Lower lobe of right lung (tissue), 2 donors: ENCODE data around the gene SHFL. TPM values are rescaled to one million over a fixed set of nuclear protein-coding genes. Genes with fewer than 3 reads are reported as not detected.

Source experiments
- ATAC-seq, 2 donors: fragments of 200-7000 bp; cut with Tn5 transposase; one replicate each; pipeline ENCODE4 v1.9.1; 2020 to 2022; ENCODE audit warnings: mild to moderate bottlenecking in 2 of 2, moderate library complexity in 2 of 2
- DNase-seq: peaks from one replicate; pipeline ENCODE4 v3.0.0-alpha.2; 2020
- H3K27ac ChIP-seq: fragments of 200-600 bp; one replicate; pipeline ENCODE4 v1.8.0; 2022
- H3K27me3 ChIP-seq: fragments of 200-600 bp; one replicate; pipeline ENCODE4 v1.8.0; 2022; ENCODE audit warnings: low read depth
- H3K36me3 ChIP-seq: fragments of 200-600 bp; one replicate; pipeline ENCODE4 v1.8.0; 2022; ENCODE audit warnings: mild to moderate bottlenecking
- H3K4me1 ChIP-seq: fragments of 200-600 bp; one replicate; pipeline ENCODE4 v1.8.0; 2022
- H3K4me3 ChIP-seq: fragments of 200-600 bp; one replicate; pipeline ENCODE4 v1.8.0; 2022; ENCODE audit warnings: mild to moderate bottlenecking
- H3K9me3 ChIP-seq: fragments of 200-600 bp; one replicate; pipeline ENCODE4 v1.8.0; 2022
- intact Hi-C: fragments of 100-400 bp; cut with DNase I; formaldehyde crosslinking; loops from one replicate; pipeline ENCODE4 v1.11.0; 2022
- total RNA-seq: library from RNA; stranded (reverse); fragmentation: NEBNext Ultra II Directional; extraction: Animal tissue kit (Norgen Biotek cat#: 25700); gene quantifications from one replicate; pipeline ENCODE4 v1.2.1, GENCODE V29; 2021
- TF ChIP-seq, protein P1 (sequence below): fragments of 200-600 bp; IDR thresholded peaks from one replicate; pipeline ENCODE4 v1.8.0; 2022; ENCODE audit warnings: antibody characterized with exemption, mild to moderate bottlenecking
- donor health status: DM: no; HTN: yes; CAD: no; lungs with severe emphysema.

The SHFL gene
- total RNA-seq, 1 donor from 2014 or later, result 43.4 TPM

DNA sequence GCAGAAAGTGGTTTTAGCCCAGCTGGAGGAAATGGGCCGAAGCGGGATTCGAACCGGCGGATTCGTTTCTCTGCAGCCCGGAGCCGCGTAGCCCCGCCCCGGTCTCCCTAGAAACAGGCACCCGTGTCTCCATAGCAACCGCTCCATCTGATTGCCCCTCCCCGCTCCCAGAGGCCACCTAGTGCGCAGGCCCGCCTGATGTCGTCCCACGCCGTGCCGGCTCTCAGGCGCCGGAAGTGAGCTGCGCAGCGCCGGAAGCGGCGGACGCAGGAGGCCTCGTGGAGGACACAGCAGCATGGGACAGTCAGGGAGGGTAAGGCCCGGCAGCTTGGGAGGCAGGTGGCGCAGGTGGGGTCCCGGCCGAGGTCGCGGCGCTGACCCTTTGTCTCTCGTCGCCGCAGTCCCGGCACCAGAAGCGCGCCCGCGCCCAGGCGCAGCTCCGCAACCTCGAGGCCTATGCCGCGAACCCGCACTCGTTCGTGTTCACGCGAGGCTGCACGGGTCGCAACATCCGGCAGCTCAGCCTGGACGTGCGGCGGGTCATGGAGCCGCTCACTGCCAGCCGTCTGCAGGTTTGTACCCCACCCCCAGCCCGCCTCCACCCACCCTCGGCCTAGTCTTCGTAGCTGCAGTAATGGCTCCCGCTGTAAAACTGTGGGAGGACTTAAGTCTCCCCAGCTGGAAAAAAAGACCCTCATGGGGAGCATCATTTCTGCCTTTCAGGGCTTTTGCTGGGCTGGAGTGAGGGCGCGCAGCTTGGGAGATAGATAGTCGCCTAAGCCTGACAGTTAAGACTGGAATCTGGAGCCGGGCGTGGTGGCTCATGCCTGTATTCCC is 20.2 kb downstream of the SHFL start, which contains the start of gene PPAN:
TSS of gene PPAN (plus strand) at position 263 of the 837 bp plus-strand sequence. CDS start at position 296, 33 bp downstream.
- intact Hi-C loops, result no loop called here
- H3K4me1 ChIP-seq, result peaks cover 25% of the 10 kb centered on the region
- no peaks in the 10 kb centered on the region for H3K27me3 ChIP-seq
- peak within 1 kb of the TSS; percentile 97 for H3K4me3 ChIP-seq
- ATAC-seq (peak; percentile 98), DNase-seq (peak; percentile 98)
- TF ChIP-seq, protein P1, sequence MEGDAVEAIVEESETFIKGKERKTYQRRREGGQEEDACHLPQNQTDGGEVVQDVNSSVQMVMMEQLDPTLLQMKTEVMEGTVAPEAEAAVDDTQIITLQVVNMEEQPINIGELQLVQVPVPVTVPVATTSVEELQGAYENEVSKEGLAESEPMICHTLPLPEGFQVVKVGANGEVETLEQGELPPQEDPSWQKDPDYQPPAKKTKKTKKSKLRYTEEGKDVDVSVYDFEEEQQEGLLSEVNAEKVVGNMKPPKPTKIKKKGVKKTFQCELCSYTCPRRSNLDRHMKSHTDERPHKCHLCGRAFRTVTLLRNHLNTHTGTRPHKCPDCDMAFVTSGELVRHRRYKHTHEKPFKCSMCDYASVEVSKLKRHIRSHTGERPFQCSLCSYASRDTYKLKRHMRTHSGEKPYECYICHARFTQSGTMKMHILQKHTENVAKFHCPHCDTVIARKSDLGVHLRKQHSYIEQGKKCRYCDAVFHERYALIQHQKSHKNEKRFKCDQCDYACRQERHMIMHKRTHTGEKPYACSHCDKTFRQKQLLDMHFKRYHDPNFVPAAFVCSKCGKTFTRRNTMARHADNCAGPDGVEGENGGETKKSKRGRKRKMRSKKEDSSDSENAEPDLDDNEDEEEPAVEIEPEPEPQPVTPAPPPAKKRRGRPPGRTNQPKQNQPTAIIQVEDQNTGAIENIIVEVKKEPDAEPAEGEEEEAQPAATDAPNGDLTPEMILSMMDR, result no peak
- H3K27ac ChIP-seq, result peak within 1 kb of the TSS; percentile 88
- peaks cover 41% of the 10 kb centered on the region for H3K36me3 ChIP-seq
- no peaks in the 10 kb centered on the region for H3K9me3 ChIP-seq

DNA sequence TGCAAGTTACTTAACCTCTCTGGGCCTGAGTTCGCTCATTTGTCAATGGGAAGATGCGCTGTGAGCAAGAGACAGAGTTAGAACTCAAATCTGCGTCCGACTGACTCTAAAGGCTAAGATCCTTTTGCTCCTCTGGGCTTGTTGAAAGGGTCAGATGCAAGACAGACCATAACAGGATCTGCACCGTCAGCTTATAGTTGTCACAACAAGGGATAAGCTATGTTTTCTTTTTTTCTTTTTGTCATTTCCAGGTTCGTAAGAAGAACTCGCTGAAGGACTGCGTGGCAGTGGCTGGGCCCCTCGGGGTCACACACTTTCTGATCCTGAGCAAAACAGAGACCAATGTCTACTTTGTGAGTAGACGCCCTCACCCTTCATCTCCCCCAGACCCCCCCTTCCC is 21.1 kb downstream of the SHFL start:
- no peak overlapping the region for H3K27ac ChIP-seq
- TF ChIP-seq, protein P1, result no peak
- peaks cover 43% of the 10 kb centered on the region for H3K36me3 ChIP-seq
- peaks cover 25% of the 10 kb centered on the region for H3K4me1 ChIP-seq
- DNase-seq, result no peak
- ATAC-seq, result no peak
- no peaks in the 10 kb centered on the region for H3K27me3 ChIP-seq
- H3K9me3 ChIP-seq, result no peaks in the 10 kb centered on the region
- peak overlapping the region; percentile 97 for H3K4me3 ChIP-seq
- intact Hi-C loops, result no loop called here

DNA sequence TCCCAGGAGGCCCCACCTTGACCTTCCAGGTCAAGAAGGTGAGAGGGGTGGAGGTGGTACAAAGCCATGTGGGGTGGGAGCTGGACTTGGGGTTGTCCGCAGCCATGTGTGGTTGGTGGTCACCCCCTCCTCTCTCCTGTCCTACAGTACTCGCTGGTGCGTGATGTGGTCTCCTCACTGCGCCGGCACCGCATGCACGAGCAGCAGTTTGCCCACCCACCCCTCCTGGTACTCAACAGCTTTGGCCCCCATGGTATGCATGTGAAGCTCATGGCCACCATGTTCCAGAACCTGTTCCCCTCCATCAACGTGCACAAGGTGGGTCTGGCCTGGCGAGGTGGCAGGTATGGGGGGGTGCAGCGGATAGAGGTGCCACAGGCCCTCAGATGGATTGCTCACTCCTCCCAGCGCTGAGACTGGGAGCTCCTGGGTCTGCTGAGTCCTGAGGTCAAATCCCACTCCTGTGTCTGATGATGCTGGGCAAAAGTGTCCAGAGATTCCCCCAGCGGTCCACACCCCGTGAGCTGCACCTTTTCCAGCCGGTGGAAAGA is 21.8 kb downstream of the SHFL start:
- Histone ChIP-seq H3K4me1 (peaks cover 25% of the 10 kb centered on the region), H3K9me3 (no peaks in the 10 kb centered on the region), H3K36me3 (peaks cover 43% of the 10 kb centered on the region), H3K27ac (no peak overlapping the region), H3K4me3 (no peak overlapping the region), H3K27me3 (no peaks in the 10 kb centered on the region)
- no peak for DNase-seq
- TF ChIP-seq, protein P1, result no peak
- no peak for ATAC-seq
- intact Hi-C loops, result no loop called here

DNA sequence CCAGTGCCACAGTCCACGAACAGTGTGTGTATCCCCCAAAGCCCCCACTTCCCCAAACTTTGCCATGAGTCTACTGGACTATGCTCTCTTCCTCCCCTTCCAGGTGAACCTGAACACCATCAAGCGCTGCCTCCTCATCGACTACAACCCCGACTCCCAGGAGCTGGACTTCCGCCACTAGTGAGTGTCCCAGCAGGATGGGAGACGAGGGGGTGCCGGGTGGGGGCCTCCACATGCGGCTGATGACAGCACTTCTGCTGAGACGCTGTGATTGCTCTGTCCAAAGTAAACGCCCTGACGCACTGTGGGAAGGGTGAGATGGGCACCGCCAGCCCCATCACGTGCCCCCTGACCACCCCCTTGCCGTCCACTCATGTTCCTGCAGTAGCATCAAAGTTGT is 23.4 kb downstream of the SHFL start:
- intact Hi-C loops, result no loop called here
- Histone ChIP-seq H3K4me1 (peaks cover 33% of the 10 kb centered on the region), H3K27me3 (no peaks in the 10 kb centered on the region), H3K27ac (no peak overlapping the region), H3K4me3 (no peak overlapping the region), H3K9me3 (no peaks in the 10 kb centered on the region), H3K36me3 (peaks cover 50% of the 10 kb centered on the region)
- ATAC-seq, result no peak
- TF ChIP-seq, protein P1, result no peak
- DNase-seq, result no peak

DNA sequence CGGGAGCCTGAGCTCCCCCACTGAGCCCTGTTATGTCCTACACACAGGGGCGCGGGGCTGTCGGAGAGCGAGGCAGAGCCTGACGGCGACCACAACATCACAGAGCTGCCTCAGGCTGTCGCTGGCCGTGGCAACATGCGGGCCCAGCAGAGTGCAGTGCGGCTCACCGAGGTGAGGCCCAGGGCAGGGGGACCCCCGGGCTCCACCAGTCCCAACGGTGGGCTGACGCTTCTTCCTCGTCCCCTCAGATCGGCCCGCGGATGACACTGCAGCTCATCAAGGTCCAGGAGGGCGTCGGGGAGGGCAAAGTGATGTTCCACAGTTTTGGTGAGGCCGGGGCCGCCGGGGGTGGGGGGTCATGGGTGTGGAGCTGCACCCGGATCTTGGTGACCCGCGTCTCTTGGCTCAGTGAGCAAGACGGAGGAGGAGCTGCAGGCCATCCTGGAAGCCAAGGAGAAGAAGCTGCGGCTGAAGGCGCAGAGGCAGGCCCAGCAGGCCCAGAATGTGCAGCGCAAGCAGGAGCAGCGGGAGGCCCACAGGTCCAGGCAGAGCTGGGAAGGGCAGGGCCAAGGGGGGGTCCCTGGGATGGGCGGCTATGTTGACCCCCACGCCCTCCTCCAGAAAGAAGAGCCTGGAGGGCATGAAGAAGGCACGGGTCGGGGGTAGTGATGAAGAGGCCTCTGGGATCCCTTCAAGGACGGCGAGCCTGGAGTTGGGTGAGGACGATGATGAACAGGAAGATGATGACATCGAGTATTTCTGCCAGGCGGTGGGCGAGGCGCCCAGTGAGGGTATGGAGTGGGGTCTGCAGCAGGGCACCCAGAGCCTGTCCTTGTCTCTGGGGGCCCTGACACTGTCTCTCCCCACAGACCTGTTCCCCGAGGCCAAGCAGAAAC is 24.2 kb downstream of the SHFL start:
- TF ChIP-seq, protein P1, result no peak
- Histone ChIP-seq H3K27me3 (no peaks in the 10 kb centered on the region), H3K9me3 (no peaks in the 10 kb centered on the region), H3K27ac (no peak overlapping the region), H3K4me3 (no peak overlapping the region), H3K4me1 (peaks cover 29% of the 10 kb centered on the region), H3K36me3 (peaks cover 58% of the 10 kb centered on the region)
- intact Hi-C loops, result no loop called here
- no peak for ATAC-seq
- DNase-seq, result no peak
